ENCODE measurements around the gene CORIN. TPM values are rescaled to one million over a fixed set of nuclear protein-coding genes. Genes with fewer than 3 reads are reported as not detected.

Gene CORIN
- total and polyA plus RNA-seq, 2 donors (not counting 3 experiments of a cell fraction or from before 2014, with no cell fraction given), result 0.07 to 0.40 TPM

DNA sequence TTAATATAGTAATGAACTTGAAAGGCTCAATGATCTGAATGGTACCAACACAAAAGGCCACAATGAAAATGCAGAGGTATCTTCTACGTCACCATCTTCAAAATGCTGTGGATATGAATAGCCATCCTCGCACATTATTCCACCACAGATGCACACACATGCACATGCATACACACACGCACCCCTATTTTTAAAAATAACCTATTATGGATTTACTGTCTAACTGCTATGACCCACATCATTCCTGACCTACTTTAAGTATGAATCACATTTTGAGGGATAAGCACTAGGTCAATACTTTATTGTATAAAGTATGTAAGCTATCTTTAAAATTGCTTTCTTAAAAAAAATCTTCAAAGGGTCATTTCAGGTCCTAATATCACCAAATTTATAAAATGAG lies 24.4 kb upstream of the CORIN start:
- no peaks in the 10 kb centered on the region for H4K20me1 ChIP-seq (replicated peaks; ENCODE audit: control insufficient read depth, extremely low read depth, insufficient read depth, low read length)
- FAIRE-seq (no peak), DNase-seq (ENCODE audit: low read depth, low spot score) (no peak)
- no peak overlapping the region for H2AFZ ChIP-seq (ENCODE audit: low read depth, low read length)
- BruUV-seq (replicated peaks), result no TSS peak
- no peak overlapping the region for H3K4me3 ChIP-seq (replicated peaks in 1 of 3; ENCODE audit: insufficient read depth in 1 of 3, low read depth in 1 of 3, low read length in 3 of 3)
- ChIA-PET CTCF (interaction anchor here (1.0 to 1.7 kb wide), 2 partner anchors 9 to 19 kb away, joined by 3 to 6 read pairs; no protein-coding TSS in a partner anchor), POLR2A (no interaction called here)
- H3K4me2 ChIP-seq (ENCODE audit: insufficient read depth, low read length), result no peak overlapping the region
- no peaks in the 10 kb centered on the region for H3K27me3 ChIP-seq (ENCODE audit: control insufficient read depth in 2 of 2, insufficient read depth in 2 of 2, low read length in 2 of 2)
- no peaks in the 10 kb centered on the region for H3K4me1 ChIP-seq (ENCODE audit: control insufficient read depth, extremely low read depth, insufficient read depth, low read length)
- no peak for TF ChIP-seq GATA2 (IDR thresholded peaks at IDR 0.05; ENCODE audit: insufficient read depth, insufficient read length, low read depth, low read length)
- TF ChIP-seq JUN (IDR thresholded peaks at IDR 0.05; ENCODE audit: borderline replicate concordance, insufficient read depth, insufficient read length, low read depth), result no peak
- no peak for TF ChIP-seq POLR2AphosphoS5 (IDR thresholded peaks at IDR 0.05; ENCODE audit: insufficient read depth, low read depth, low read length)
- TF ChIP-seq FOS (IDR thresholded peaks at IDR 0.05; ENCODE audit: borderline replicate concordance, insufficient read depth, low read length), result no peak
- TF ChIP-seq, protein P1, sequence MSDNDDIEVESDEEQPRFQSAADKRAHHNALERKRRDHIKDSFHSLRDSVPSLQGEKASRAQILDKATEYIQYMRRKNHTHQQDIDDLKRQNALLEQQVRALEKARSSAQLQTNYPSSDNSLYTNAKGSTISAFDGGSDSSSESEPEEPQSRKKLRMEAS (IDR thresholded peaks at IDR 0.05; ENCODE audit: insufficient read depth, insufficient read length), result no peak
- no peak for TF ChIP-seq EZH2 (IDR thresholded peaks at IDR 0.05; ENCODE audit: borderline replicate concordance, low read depth, low read length, severe bottlenecking)
- H3K27ac ChIP-seq (ENCODE audit: insufficient read depth, low read depth, low read length), result no peak overlapping the region
- intact Hi-C loops (cut with micrococcal nuclease) (no loop called here), dilution Hi-C loops (cut with MboI; ENCODE audit: extremely low pct_ligation_motif_present, low sequenced_read_pairs) (no loop called here)
- no peaks in the 10 kb centered on the region for H3K9me3 ChIP-seq (replicated peaks; ENCODE audit: control insufficient read depth, insufficient read depth, low read length)
- no peak overlapping the region for H3K9ac ChIP-seq (replicated peaks; ENCODE audit: extremely low read depth, insufficient read depth, low read length)
- H3K79me2 ChIP-seq (ENCODE audit: control insufficient read depth, insufficient read depth, low read length), result no peaks in the 10 kb centered on the region
- no peaks in the 10 kb centered on the region for H3K9me1 ChIP-seq (replicated peaks; ENCODE audit: control insufficient read depth, extremely low read depth, insufficient read depth, low read length)
- peaks cover 0 to 5% of the 10 kb centered on the region in 2 experiments for H3K36me3 ChIP-seq (ENCODE audit: control insufficient read depth in 2 of 2, extremely low read depth in 1 of 2, insufficient read depth in 2 of 2, low read length in 2 of 2)

DNA sequence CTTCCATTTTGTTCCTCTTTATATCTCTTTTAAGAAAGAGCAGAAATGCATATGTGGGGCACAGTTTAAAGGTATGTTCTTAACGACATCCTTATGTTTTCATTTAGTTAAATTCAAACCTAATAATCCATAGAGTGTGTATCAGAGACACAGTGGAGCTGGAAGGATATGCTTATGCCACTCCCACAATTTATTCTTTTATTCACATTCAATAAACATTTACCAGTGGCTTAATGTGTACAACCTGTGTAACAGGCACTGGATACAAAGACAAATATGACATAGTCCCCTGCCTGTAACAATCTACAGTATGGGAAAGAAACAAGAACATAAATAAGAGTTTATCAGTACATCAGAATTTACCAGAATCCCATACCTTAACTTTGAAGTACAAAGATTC lies 22.4 kb upstream of the CORIN start:
- H3K4me2 ChIP-seq (ENCODE audit: insufficient read depth, low read length), result no peak overlapping the region
- H3K4me3 ChIP-seq (replicated peaks in 1 of 3; ENCODE audit: insufficient read depth in 1 of 3, low read depth in 1 of 3, low read length in 3 of 3), result no peak overlapping the region
- H3K27me3 ChIP-seq (ENCODE audit: control insufficient read depth in 2 of 2, insufficient read depth in 2 of 2, low read length in 2 of 2), result no peaks in the 10 kb centered on the region
- no TSS peak for BruUV-seq (replicated peaks)
- TF ChIP-seq, protein P1 (IDR thresholded peaks at IDR 0.05; ENCODE audit: insufficient read depth, insufficient read length), result no peak
- TF ChIP-seq POLR2A (IDR thresholded peaks at IDR 0.05; ENCODE audit: low read depth, low read length), result no peak
- H3K4me1 ChIP-seq (ENCODE audit: control insufficient read depth, extremely low read depth, insufficient read depth, low read length), result no peaks in the 10 kb centered on the region
- no peak overlapping the region for H3K27ac ChIP-seq (ENCODE audit: insufficient read depth, low read depth, low read length)
- intact Hi-C loops (cut with micrococcal nuclease), result no loop called here
- POLR2A ChIA-PET, result no interaction called here
- no peaks in the 10 kb centered on the region for H3K79me2 ChIP-seq (ENCODE audit: control insufficient read depth, insufficient read depth, low read length)
- H4K20me1 ChIP-seq (replicated peaks; ENCODE audit: control insufficient read depth, extremely low read depth, insufficient read depth, low read length), result no peaks in the 10 kb centered on the region
- no peak overlapping the region for H3K9ac ChIP-seq (replicated peaks; ENCODE audit: extremely low read depth, insufficient read depth, low read length)
- peaks cover 0 to 3% of the 10 kb centered on the region in 2 experiments for H3K36me3 ChIP-seq (ENCODE audit: control insufficient read depth in 2 of 2, extremely low read depth in 1 of 2, insufficient read depth in 2 of 2, low read length in 2 of 2)
- DNase-seq (ENCODE audit: low read depth, low spot score) (no peak), FAIRE-seq (no peak)
- H3K9me1 ChIP-seq (replicated peaks; ENCODE audit: control insufficient read depth, extremely low read depth, insufficient read depth, low read length), result no peaks in the 10 kb centered on the region
- CTCF ChIA-PET, result no interaction called here
- H3K9me3 ChIP-seq (replicated peaks; ENCODE audit: control insufficient read depth, insufficient read depth, low read length), result no peaks in the 10 kb centered on the region
- dilution Hi-C loops (cut with MboI; ENCODE audit: extremely low pct_ligation_motif_present, low sequenced_read_pairs), result no loop called here
- H2AFZ ChIP-seq (ENCODE audit: low read depth, low read length), result no peak overlapping the region
